Measurements from ENCODE around the gene AQP3.

Gene AQP3

GRCh38 chr9:33473643-33474352 is 26.4 kb upstream of the AQP3 start, which contains the start of gene NOL6:
TSS of gene NOL6 (minus strand) at chr9:33473924. CDS start at chr9:33473842, 82 bp downstream.
- peak within 1 kb of the TSS; percentile 90 for H3K4me3 ChIP-seq
- H3K27ac ChIP-seq, result peak within 1 kb of the TSS; percentile 66 to 72
- TF ChIP-seq CTCF (IDR thresholded peaks at IDR 0.05), result no peak
- DNase-seq (ENCODE audit: low spot score), result peak; percentile 99

DNA sequence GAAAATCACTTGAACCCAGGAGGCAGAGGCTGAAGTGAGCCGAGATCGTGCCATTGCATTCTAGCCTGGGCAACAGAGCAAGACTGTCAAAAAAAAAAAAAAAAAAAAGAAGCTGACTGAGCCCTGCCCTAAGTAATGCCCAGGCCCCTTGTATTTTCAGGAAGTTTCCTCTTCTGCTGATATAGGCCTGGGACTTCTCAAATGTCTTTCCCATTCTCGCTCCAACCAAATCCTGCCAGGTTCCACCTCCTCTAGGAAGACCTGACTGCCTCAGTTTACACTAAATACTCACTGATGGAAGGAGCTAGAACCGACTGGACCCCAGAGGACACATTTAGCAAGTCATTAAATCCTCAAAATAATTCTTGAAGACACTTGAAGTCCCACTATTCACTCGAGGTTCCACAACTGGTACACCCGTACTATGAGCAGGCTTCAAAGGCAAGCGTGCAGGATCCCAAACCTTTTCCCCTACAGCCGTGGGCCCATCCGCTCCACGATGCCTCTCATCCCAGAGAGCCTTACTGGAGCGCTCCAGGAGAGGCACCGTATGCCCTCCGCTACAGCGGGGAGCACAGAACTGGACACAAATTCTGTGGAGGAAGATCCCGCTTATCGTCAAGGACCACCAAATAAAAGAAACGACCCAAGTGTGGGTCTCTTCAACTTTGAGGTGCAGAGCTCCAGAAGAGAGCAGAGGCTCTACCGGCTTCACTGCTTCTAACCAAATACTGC is 25.7 kb upstream of the AQP3 start:
- no peak for TF ChIP-seq CTCF (IDR thresholded peaks at IDR 0.05)
- peak; percentile 69 for DNase-seq (ENCODE audit: low spot score)
- Histone ChIP-seq H3K4me3 (peak overlapping the region; percentile 90), H3K27ac (peak overlapping the region in 1 of 2 donors; percentile 61)

DNA sequence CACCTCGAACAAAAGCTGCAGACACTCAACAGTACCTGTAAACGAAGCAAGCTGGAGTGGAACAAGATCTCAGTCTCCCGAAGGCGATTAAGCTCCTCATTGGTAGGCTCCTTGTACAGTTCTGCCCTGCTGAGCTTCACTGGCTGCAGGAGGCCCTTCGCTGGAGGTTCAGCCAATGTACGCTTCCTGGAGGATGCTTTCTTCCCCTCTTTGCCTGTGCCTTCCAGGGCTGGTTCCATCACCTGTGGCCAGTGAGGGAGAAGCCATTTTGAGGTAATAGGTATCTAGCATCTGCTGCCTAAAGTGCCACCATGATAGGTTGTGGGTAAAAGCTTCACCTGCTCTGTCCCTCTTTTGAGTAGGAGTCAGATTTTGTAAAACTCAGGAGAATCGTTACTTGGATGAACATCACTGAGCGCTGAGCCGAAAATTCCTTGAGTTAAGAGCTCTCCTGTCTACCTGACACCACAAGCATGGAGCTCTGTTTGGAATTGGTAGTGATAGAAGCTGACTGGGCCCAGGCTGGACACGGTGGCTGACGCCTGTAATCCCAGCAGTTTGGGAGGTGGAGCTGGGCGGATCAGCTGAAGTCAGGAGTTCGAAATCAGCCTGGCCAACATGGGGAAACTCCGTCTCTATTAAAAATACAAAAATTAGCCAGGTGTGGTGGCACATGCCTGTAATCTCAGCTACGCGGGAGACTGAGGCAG is 24.9 kb upstream of the AQP3 start:
- Histone ChIP-seq H3K27ac (no peak overlapping the region), H3K4me3 (peak overlapping the region; percentile 90)
- DNase-seq (ENCODE audit: low spot score), result peak; percentile 43
- TF ChIP-seq CTCF (IDR thresholded peaks at IDR 0.05), result no peak

- no peak for DNase-seq (ENCODE audit: low spot score)
- no peak for TF ChIP-seq CTCF (IDR thresholded peaks at IDR 0.05)
- H3K27ac ChIP-seq, result no peak overlapping the region
- no peak overlapping the region for H3K4me3 ChIP-seq
Measured at GRCh38 chr9:33471361-33471760, 24.0 kb upstream of the AQP3 start.

DNA sequence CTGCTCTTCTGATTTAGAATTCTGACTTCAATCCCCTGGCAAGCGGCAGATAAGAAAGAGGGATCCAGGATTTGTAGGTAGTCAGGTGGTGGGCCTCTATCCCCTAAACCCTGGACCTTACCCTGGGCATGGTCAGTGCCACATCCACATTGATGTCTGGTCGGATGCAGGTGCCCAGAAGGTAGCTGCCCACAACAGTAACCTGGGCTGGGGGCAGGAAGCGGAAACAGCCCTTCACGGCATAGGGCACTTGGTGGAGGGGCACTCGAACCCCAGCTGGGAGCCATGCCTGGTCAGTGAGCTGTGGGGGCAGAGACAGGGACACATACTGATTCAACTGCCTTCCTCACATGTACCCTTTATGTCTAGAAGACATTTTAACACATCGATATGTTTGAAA is 22.5 kb upstream of the AQP3 start:
- DNase-seq (ENCODE audit: low spot score), result no peak
- TF ChIP-seq CTCF (IDR thresholded peaks at IDR 0.05), result no peak

GRCh38 chr9:33468797-33469621 is 21.6 kb upstream of the AQP3 start:
- no peak overlapping the region for H3K4me3 ChIP-seq
- no peak for TF ChIP-seq CTCF (IDR thresholded peaks at IDR 0.05)
- DNase-seq (ENCODE audit: low spot score), result no peak
- no peak overlapping the region for H3K27ac ChIP-seq

More for the DNA sequence above, 22.5 kb upstream of the AQP3 start:
- Histone ChIP-seq H3K27ac (no peak overlapping the region), H3K4me3 (no peak overlapping the region)

Measured in coronary artery (tissue), 2 donors.